Measurements from ENCODE around the gene MRPS17.

The MRPS17 gene

DNA sequence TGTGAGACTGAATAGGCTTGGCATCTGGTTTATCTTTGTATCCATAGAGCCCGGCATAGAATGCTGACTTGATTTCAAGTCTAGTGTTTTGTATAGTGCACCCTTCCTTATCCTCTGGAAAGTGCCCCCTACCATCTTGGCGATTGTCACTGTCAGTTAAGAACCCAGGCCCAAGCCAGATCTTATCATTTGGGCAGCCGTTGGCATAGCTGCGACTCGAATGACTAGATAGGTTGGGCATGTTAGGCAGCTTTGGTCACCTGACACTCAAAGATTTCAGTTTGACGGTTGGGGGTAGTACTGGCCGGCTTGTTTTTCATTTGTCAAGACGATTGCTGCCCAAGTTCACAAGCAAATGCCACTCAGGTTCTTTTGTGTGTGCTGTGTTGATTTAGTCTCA, 19.3 kb downstream of the MRPS17 start:
- DNase-seq (ENCODE audit: low spot score) = no peak

- no peak for DNase-seq (ENCODE audit: low spot score)
Measured at GRCh38 chr7:55973747-55974250, 22.1 kb downstream of the MRPS17 start.

GRCh38 chr7:55975988-55976633, 24.4 kb downstream of the MRPS17 start:
- no peak for DNase-seq (ENCODE audit: low spot score)

- no peak for DNase-seq (ENCODE audit: low spot score)
Measured at GRCh38 chr7:55977831-55978230, 26.2 kb downstream of the MRPS17 start.

GRCh38 chr7:55980266-55980665, 28.6 kb downstream of the MRPS17 start:
- no peak for DNase-seq (ENCODE audit: low spot score)

DNA sequence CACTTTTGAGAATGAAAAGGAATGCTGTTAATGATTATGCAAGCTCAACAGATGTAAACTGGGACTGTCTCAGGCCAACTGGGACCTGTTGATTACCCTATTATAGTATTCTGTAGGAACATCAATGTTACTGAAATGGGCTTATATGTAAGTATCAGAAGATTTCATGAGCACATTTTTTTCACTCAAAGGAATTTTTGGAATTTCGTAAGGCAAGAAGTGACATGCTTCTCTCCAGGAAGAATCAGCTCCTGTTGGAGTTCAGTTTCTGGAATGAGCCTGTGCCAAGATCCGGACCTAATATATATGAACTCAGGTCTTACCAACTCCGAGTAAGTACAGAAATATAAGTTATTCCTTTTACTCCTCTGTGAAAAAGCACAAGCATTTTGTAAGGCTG, 31.9 kb downstream of the MRPS17 start:
- DNase-seq (ENCODE audit: low spot score) = no peak

DNA sequence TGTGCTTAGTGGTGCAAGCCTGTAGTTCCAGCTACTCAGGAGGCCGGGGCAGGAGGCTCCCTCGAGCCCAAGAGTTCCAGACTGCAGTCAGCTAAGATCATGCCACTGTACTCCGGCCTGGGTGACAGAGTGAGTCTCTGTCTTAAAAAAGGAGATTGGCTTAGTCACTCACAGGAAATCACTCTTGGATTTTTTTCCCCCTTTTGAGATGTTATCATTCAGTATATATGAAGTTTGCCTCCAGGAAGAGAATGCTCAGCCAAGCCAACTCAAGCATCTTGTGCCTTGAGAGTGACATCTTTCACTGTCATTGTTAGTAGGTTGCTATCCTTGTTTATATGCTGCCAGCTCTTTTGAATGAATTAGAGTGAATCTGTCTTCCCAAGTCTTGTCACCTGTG, 40.7 kb downstream of the MRPS17 start:
- no peak for DNase-seq (ENCODE audit: low spot score)

GRCh38 chr7:55996856-55997500, 45.3 kb downstream of the MRPS17 start:
- no peak for DNase-seq (ENCODE audit: low spot score)

DNA sequence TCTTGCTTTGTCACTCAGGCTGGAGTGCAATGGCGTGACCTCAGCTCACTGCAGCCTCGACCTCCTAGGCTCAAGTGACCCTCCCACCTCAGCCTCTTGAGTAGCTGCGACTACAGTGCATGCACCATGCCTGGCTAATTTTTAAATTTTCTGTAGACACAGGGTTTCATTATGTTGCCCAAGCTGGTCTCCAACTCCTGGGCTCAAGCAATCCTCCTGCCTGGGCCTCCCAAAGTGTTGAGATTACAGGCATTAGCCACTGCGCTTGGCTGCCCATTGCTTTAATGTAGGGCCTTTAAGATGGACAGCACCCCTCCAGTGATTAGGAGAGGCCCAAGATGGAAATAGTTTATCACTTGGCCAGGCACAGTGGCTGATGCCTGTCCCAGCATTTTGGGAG, 52.1 kb downstream of the MRPS17 start:
- no peak for DNase-seq (ENCODE audit: low spot score)

Measured in HuH-7 (cell line).